ENCODE results near the gene KCNK3. TPM values are rescaled to one million over a fixed set of nuclear protein-coding genes. Genes with fewer than 3 reads are reported as not detected.
A peak's percentile ranks its signal among the peaks of the same experiment; 100 is the strongest.
"Not testable (repeated sequence)": the region's sequence is repeated elsewhere in the genome, so short reads cannot be mapped to it uniquely, and the experiment has no call there.

The KCNK3 gene
- total RNA-seq, 1 donor from 2014 or later, result 25.4 TPM

- no peak for DNase-seq
- Histone ChIP-seq H3K4me1 (peaks cover 12% of the 10 kb centered on the region), H3K4me3 (no peak overlapping the region), H3K27me3 (no peaks in the 10 kb centered on the region), H3K36me3 (no peaks in the 10 kb centered on the region), H3K27ac (no peak overlapping the region), H3K9me3 (no peaks in the 10 kb centered on the region)
- no peak for ATAC-seq
- no peak for TF ChIP-seq CTCF (IDR thresholded peaks at IDR 0.05)
- intact Hi-C loops (cut with DNase I), result loop anchor here (5.0 kb wide), 1 partner anchor 137 kb away; no protein-coding TSS in a partner anchor
These were observed 51.3 kb downstream of the KCNK3 start for GRCh38 chr2:26743852-26744251.

DNA sequence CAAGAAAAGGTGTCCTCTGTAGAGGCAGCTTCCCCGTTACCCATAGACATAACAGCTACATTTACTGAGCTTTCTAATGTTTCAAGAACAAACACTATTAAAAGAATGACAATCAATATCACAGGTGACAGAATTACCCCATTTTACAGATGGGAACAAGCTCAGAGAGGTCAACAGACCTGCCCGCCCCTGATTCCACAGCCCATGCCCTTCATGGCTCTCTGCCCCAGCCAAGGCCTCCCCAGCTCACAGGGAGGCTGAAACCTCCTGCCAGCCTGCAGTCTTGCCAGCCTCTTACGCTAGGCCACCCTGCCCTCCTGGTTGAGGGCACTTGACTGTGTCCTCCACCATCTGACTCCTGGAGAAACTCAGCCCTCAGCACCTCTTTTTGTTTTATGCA is 52.4 kb downstream of the KCNK3 start:
- intact Hi-C loops (cut with DNase I), result loop anchor here (5.0 kb wide), 1 partner anchor 138 kb away; no protein-coding TSS in a partner anchor

GRCh38 chr2:26745609-26746327 is 53.2 kb downstream of the KCNK3 start:
- Histone ChIP-seq H3K4me1 (peaks cover 11% of the 10 kb centered on the region), H3K36me3 (no peaks in the 10 kb centered on the region), H3K27me3 (no peaks in the 10 kb centered on the region), H3K27ac (no peak overlapping the region), H3K4me3 (no peak overlapping the region), H3K9me3 (no peaks in the 10 kb centered on the region)
- peak; percentile 93 for TF ChIP-seq CTCF (IDR thresholded peaks at IDR 0.05)
- intact Hi-C loops (cut with DNase I), result no loop called here
- DNase-seq, result peak; percentile 82
- peak; percentile 91 for ATAC-seq

More for the DNA sequence above, 52.4 kb downstream of the KCNK3 start:
- TF ChIP-seq CTCF (IDR thresholded peaks at IDR 0.05), result no peak
- Histone ChIP-seq H3K27ac (no peak overlapping the region), H3K4me1 (peaks cover 12% of the 10 kb centered on the region), H3K36me3 (no peaks in the 10 kb centered on the region), H3K27me3 (no peaks in the 10 kb centered on the region), H3K9me3 (no peaks in the 10 kb centered on the region), H3K4me3 (no peak overlapping the region)
- DNase-seq, result no peak
- no peak for ATAC-seq

GRCh38 chr2:26746934-26747333 is 54.4 kb downstream of the KCNK3 start:
- Histone ChIP-seq H3K4me3 (no peak overlapping the region), H3K27me3 (no peaks in the 10 kb centered on the region), H3K27ac (no peak overlapping the region), H3K9me3 (no peaks in the 10 kb centered on the region), H3K36me3 (no peaks in the 10 kb centered on the region), H3K4me1 (peaks cover 5% of the 10 kb centered on the region)
- intact Hi-C loops (cut with DNase I), result no loop called here
- no peak for DNase-seq
- ATAC-seq, result no peak
- no peak for TF ChIP-seq CTCF (IDR thresholded peaks at IDR 0.05)

GRCh38 chr2:26749787-26750420 is 57.4 kb downstream of the KCNK3 start:
- H3K4me3 ChIP-seq; H3K27ac ChIP-seq; H3K4me1 ChIP-seq; DNase-seq; ATAC-seq; H3K27me3 ChIP-seq; intact Hi-C loops (cut with DNase I); H3K36me3 ChIP-seq; H3K9me3 ChIP-seq: not testable (repeated sequence)

- DNase-seq; H3K9me3 ChIP-seq; H3K27me3 ChIP-seq; ATAC-seq; H3K36me3 ChIP-seq; H3K4me3 ChIP-seq; H3K4me1 ChIP-seq; intact Hi-C loops (cut with DNase I); H3K27ac ChIP-seq: not testable (repeated sequence)
These were observed 57.9 kb downstream of the KCNK3 start for GRCh38 chr2:26750467-26750866.
